Measurements from ENCODE around the gene PDGFB. TPM values are rescaled to one million over a fixed set of nuclear protein-coding genes. Genes with fewer than 3 reads are reported as not detected.
A peak's percentile ranks its signal among the peaks of the same experiment; 100 is the strongest.

The PDGFB gene
- total RNA-seq, 2 donors from 2014 or later = 7.0 to 15.8 TPM

GRCh38 chr22:39279170-39279850 lies 34.5 kb upstream of the PDGFB start:
- Histone ChIP-seq H3K27ac (no peak overlapping the region), H3K36me3 (replicated peaks in 1 of 2; ENCODE audit: insufficient read depth in 1 of 2, low read depth in 2 of 2) (no peaks in the 10 kb centered on the region), H3K4me3 (no peak overlapping the region), H3K4me1 (peaks cover 9% of the 10 kb centered on the region), H3K27me3 (no peaks in the 10 kb centered on the region), H3K9me3 (no peaks in the 10 kb centered on the region)
- DNase-seq (no peak), ATAC-seq (no peak)
- TF ChIP-seq, protein P1, sequence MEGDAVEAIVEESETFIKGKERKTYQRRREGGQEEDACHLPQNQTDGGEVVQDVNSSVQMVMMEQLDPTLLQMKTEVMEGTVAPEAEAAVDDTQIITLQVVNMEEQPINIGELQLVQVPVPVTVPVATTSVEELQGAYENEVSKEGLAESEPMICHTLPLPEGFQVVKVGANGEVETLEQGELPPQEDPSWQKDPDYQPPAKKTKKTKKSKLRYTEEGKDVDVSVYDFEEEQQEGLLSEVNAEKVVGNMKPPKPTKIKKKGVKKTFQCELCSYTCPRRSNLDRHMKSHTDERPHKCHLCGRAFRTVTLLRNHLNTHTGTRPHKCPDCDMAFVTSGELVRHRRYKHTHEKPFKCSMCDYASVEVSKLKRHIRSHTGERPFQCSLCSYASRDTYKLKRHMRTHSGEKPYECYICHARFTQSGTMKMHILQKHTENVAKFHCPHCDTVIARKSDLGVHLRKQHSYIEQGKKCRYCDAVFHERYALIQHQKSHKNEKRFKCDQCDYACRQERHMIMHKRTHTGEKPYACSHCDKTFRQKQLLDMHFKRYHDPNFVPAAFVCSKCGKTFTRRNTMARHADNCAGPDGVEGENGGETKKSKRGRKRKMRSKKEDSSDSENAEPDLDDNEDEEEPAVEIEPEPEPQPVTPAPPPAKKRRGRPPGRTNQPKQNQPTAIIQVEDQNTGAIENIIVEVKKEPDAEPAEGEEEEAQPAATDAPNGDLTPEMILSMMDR (IDR thresholded peaks at IDR 0.05) = no peak
- TF ChIP-seq POLR2A (IDR thresholded peaks at IDR 0.05) = no peak
- intact Hi-C loops (cut with DNase I) = no loop called here
- 76 to 79% methylated on average over 23 of the region's 23 CpGs for WGBS, 2 donors

DNA sequence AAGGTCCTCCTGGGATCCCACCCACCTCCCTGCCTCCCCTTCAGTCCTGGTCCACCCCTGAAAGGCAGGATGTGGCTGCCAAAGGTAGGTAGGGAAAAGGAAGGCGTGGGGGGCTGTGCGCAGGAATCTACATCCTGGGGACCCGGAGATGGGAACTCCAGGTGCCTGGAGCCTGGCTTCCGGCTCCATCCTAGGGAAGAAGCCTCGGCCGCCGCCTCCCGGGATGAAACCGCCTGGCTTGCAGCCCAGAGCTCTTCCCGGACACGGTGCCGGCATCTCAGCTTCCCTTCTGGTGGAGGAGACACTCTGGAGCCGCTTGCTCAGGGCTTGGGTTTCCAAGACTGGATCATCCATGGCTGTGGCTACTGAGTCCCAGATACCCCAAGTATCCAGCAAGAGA lies 33.3 kb upstream of the PDGFB start:
- ATAC-seq (peak; percentile 28), DNase-seq (no peak)
- Histone ChIP-seq H3K4me3 (no peak overlapping the region), H3K4me1 (peaks cover 9% of the 10 kb centered on the region), H3K27ac (peak overlapping the region in 2 of 4 donors; percentile 3 to 29), H3K27me3 (no peaks in the 10 kb centered on the region), H3K36me3 (replicated peaks in 1 of 2; ENCODE audit: insufficient read depth in 1 of 2, low read depth in 2 of 2) (no peaks in the 10 kb centered on the region), H3K9me3 (no peaks in the 10 kb centered on the region)
- intact Hi-C loops (cut with DNase I) = no loop called here
- TF ChIP-seq, protein P1 (IDR thresholded peaks at IDR 0.05) = no peak
- TF ChIP-seq POLR2A (IDR thresholded peaks at IDR 0.05) = no peak
- 69 to 73% methylated on average over 9 to 13 of the region's 13 CpGs for WGBS, 2 donors

GRCh38 chr22:39277142-39277607 lies 32.4 kb upstream of the PDGFB start:
- H3K36me3 ChIP-seq (replicated peaks in 1 of 2; ENCODE audit: insufficient read depth in 1 of 2, low read depth in 2 of 2) = no peaks in the 10 kb centered on the region
- 85 to 92% methylated on average over 6 of the region's 6 CpGs for WGBS, 2 donors
- H3K27me3 ChIP-seq = no peaks in the 10 kb centered on the region
- DNase-seq (no peak), ATAC-seq (no peak)
- no peak overlapping the region for H3K4me3 ChIP-seq
- intact Hi-C loops (cut with DNase I) = no loop called here
- H3K27ac ChIP-seq = no peak overlapping the region
- TF ChIP-seq, protein P1 (IDR thresholded peaks at IDR 0.05) = no peak
- TF ChIP-seq POLR2A (IDR thresholded peaks at IDR 0.05) = no peak
- H3K4me1 ChIP-seq = peaks cover 9% of the 10 kb centered on the region
- no peaks in the 10 kb centered on the region for H3K9me3 ChIP-seq

DNA sequence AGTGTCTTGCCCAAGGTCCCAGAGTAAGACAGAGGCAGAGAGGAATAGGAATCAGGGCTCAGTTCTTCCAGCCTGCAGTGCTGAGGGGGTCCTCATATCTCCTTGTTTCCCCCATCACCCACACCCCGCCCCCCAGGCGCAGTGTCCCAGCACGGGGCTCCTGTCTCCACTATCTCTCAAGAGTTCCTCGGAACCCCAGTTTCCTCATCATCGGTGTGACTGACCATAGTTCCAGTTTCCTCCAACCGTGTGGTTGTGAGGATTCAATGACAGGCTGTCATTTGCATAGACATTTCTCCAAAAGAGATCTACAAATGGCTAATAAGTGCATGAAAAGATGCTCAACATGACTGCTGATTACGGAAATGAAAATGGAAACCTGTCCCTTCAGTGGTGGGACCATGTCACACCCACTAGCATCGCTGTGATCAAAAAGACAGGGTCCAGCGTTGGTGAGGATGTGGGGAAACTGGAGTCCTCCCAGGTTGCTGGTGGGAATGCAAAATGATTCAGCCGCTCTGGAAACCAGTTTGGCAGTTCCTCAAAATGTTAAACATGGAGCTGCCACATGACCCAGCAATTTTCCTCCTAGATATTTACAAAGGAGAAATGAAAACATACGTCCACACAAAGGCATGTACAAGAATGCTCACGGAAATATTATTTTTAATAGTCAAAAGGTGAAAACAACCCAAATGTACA lies 31.8 kb upstream of the PDGFB start:
- Histone ChIP-seq H3K36me3 (replicated peaks in 1 of 2; ENCODE audit: insufficient read depth in 1 of 2, low read depth in 2 of 2) (no peaks in the 10 kb centered on the region), H3K27me3 (no peaks in the 10 kb centered on the region), H3K9me3 (no peaks in the 10 kb centered on the region), H3K4me1 (peaks cover 9% of the 10 kb centered on the region), H3K27ac (peak overlapping the region in 2 of 4 donors; percentile 45 to 56), H3K4me3 (no peak overlapping the region)
- DNase-seq (no peak), ATAC-seq (no peak)
- 75 to 95% methylated on average over 12 of the region's 12 CpGs for WGBS, 2 donors
- intact Hi-C loops (cut with DNase I) = no loop called here
- TF ChIP-seq POLR2A (IDR thresholded peaks at IDR 0.05) = no peak
- TF ChIP-seq, protein P1 (IDR thresholded peaks at IDR 0.05) = no peak

Data from body of pancreas (tissue), 4 donors.